HEK293 (cell line): ENCODE measurements around the gene FAM200B.

Experiments
- CTCF ChIA-PET: fragments of 350-600 bp; formaldehyde crosslinking; extraction: SDS; loops from one replicate; lab custom pipeline; 2021; ENCODE audit warnings: antibody characterized with exemption; lab: Yijun Ruan, JAX
- POLR2A ChIA-PET: fragments of 300-600 bp; formaldehyde crosslinking; extraction: SDS; loops from one replicate; lab custom pipeline; 2020; ENCODE audit warnings: antibody characterized with exemption, inconsistent platforms; lab: Yijun Ruan, JAX
- H3K27ac ChIP-seq: fragments of 200-500 bp; sonication (Bioruptor generic); 2 replicates; pipeline ENCODE4 v1.5.1; 2014; ENCODE audit warnings: low read depth, low read length, control low read depth, inconsistent platforms; ENCODE audit errors: extremely low read depth
- H3K36me3 ChIP-seq, 2 experiments: fragments of 200-500 bp in 1 of 2; sonication (Bioruptor generic) in 1 of 2; 1 replicate in 1 of 2; 2 replicates in 1 of 2; pipeline ENCODE4 v1.5.1; 2014 to 2017; ENCODE audit warnings: inconsistent platforms in 2 of 2, low read length in 2 of 2; ENCODE audit not compliant: control insufficient read depth in 2 of 2, insufficient read depth in 1 of 2
- H3K4me1 ChIP-seq: fragments of 200-500 bp; sonication (Bioruptor generic); 2 replicates; pipeline ENCODE4 v1.5.1; 2014; ENCODE audit warnings: mild to moderate bottlenecking, low read length, inconsistent platforms; ENCODE audit not compliant: control insufficient read depth, insufficient read depth
- H3K4me3 ChIP-seq: 2 replicates; pipeline ENCODE4 v1.5.1; 2011; ENCODE audit warnings: low read depth, mild to moderate bottlenecking, control low read depth, low read length, moderate library complexity
- H3K9me3 ChIP-seq: fragments of 200-500 bp; sonication (Bioruptor generic); 2 replicates; pipeline ENCODE4 v1.5.1; 2014; ENCODE audit warnings: low read depth, low read length, inconsistent platforms; ENCODE audit not compliant: control insufficient read depth, insufficient read depth
- KLF10 ChIP-seq: fragments of 450-650 bp; IDR thresholded peaks from 2 replicates; pipeline ENCODE4 v1.5.1; 2018; ENCODE audit warnings: missing biosample characterization, mild to moderate bottlenecking, missing genetic modification characterization
- KLF8 ChIP-seq: fragments of 450-650 bp; formaldehyde crosslinking; IDR thresholded peaks from 2 replicates; pipeline ENCODE4 v1.5.1; 2016; ENCODE audit warnings: missing biosample characterization, missing genetic modification characterization
- KLF9 ChIP-seq: fragments of 450-650 bp; formaldehyde crosslinking; IDR thresholded peaks from 2 replicates; pipeline ENCODE4 v1.5.1; 2016; ENCODE audit warnings: missing biosample characterization, missing genetic modification characterization, low read depth
- MEIS1 ChIP-seq: sonication (generic); formaldehyde crosslinking; IDR thresholded peaks from 2 replicates; pipeline ENCODE4 v1.8.1; 2022; ENCODE audit warnings: missing genetic modification reagents, mild to moderate bottlenecking, borderline replicate concordance
- PATZ1 ChIP-seq: fragments of 450-650 bp; formaldehyde crosslinking; IDR thresholded peaks from 2 replicates; pipeline ENCODE4 v1.5.1; 2016; ENCODE audit warnings: missing biosample characterization, missing genetic modification characterization
- SCRT2 ChIP-seq: fragments of 450-650 bp; formaldehyde crosslinking; IDR thresholded peaks from 2 replicates; pipeline ENCODE4 v1.5.1; 2016; ENCODE audit warnings: missing biosample characterization, missing genetic modification characterization
- SP3 ChIP-seq: fragments of 450-650 bp; formaldehyde crosslinking; IDR thresholded peaks from 2 replicates; pipeline ENCODE4 v1.5.1; 2016; ENCODE audit warnings: missing biosample characterization, missing genetic modification characterization
- ZBTB48 ChIP-seq: fragments of 450-650 bp; formaldehyde crosslinking; IDR thresholded peaks from 2 replicates; pipeline ENCODE4 v1.5.1; 2016; ENCODE audit warnings: missing biosample characterization, missing genetic modification characterization
- ZNF335 ChIP-seq: fragments of 450-650 bp; formaldehyde crosslinking; conservative IDR thresholded peaks from 2 replicates; pipeline ENCODE4 v1.5.1; 2016; ENCODE audit warnings: missing biosample characterization, missing genetic modification characterization
- ZNF354C ChIP-seq: fragments of 450-650 bp; formaldehyde crosslinking; IDR thresholded peaks from 2 replicates; pipeline ENCODE4 v1.5.1; 2016; ENCODE audit warnings: missing biosample characterization, missing genetic modification characterization, low read depth, borderline replicate concordance
- ZNF423 ChIP-seq: fragments of 450-650 bp; formaldehyde crosslinking; IDR thresholded peaks from 2 replicates; pipeline ENCODE4 v1.5.1; 2016; ENCODE audit warnings: missing biosample characterization, missing genetic modification characterization
- ZNF433 ChIP-seq: fragments of 450-650 bp; formaldehyde crosslinking; IDR thresholded peaks from 2 replicates; pipeline ENCODE4 v1.5.1; 2016; ENCODE audit warnings: missing biosample characterization, missing genetic modification characterization, low read depth
- ZNF488 ChIP-seq: fragments of 450-650 bp; formaldehyde crosslinking; IDR thresholded peaks from 2 replicates; pipeline ENCODE4 v1.5.1; 2016; ENCODE audit warnings: missing biosample characterization, missing genetic modification characterization
- ZNF585B ChIP-seq: fragments of 450-650 bp; formaldehyde crosslinking; IDR thresholded peaks from 2 replicates; pipeline ENCODE4 v1.5.1; 2016; ENCODE audit warnings: missing biosample characterization, missing genetic modification characterization
- ZNF747 ChIP-seq: fragments of 450-650 bp; formaldehyde crosslinking; IDR thresholded peaks from 2 replicates; pipeline ENCODE4 v1.5.1; 2016; ENCODE audit warnings: missing biosample characterization, missing genetic modification characterization
- ZNF768 ChIP-seq: fragments of 450-650 bp; formaldehyde crosslinking; IDR thresholded peaks from 2 replicates; pipeline ENCODE4 v1.5.1; 2018; ENCODE audit warnings: missing biosample characterization, mild to moderate bottlenecking, missing genetic modification characterization
- ZSCAN4 ChIP-seq: fragments of 450-650 bp; formaldehyde crosslinking; IDR thresholded peaks from 2 replicates; pipeline ENCODE4 v1.5.1; 2017; ENCODE audit warnings: missing biosample characterization, missing genetic modification characterization
- TF ChIP-seq, protein P1 (sequence below): fragments of 450-650 bp; formaldehyde crosslinking; IDR thresholded peaks from 2 replicates; pipeline ENCODE4 v1.5.1; 2016; ENCODE audit warnings: missing biosample characterization, missing genetic modification characterization
- TF ChIP-seq, protein P2 (sequence below): fragments of 450-650 bp; formaldehyde crosslinking; IDR thresholded peaks from 2 replicates; pipeline ENCODE4 v1.5.1; 2016; ENCODE audit warnings: missing biosample characterization, missing genetic modification characterization

The FAM200B gene

DNA sequence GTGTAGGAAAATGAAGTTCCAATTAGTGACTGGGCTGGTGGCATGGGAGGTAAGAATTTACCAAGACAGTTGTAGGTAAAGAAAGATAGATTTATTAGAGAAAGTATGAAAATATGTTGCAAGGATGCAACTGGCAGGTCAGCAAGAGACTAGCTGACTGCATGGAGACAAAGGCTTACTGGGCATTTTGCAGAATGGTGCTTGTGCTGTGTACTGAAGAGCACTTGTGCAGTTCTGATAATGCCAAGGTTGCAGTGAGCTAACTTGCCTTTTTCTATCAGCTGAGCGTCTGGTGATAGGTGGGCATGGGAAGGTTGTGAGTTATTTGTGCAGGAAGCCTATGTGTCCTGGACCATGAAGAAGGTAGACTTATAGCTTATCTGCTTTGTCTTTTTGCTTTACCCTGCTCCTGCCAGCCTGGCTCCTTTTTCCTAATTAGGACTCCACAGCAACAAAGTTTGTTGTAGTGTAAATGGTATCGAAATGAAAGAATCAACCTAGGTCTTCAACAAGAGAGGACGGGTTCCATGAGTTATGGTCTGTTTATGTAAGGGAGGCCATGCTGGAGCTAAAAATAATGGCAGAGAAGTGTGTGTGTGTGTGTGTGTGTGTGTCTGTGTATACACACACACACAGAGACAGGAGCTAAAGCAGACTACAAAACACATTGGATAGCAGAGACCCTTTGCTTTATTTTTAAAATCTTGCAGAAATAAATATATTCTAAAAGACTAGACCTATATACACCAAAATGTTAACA, 36.2 kb downstream of the FAM200B start:
- no peaks in the 10 kb centered on the region for H3K36me3 ChIP-seq
- H3K9me3 ChIP-seq, result no peaks in the 10 kb centered on the region
- H3K27ac ChIP-seq, result no peak overlapping the region
- POLR2A ChIA-PET, result interaction anchor here (0.7 kb wide), 1 partner anchor 36 kb away, joined by 3 read pairs; the partner anchor contains the start of gene FAM200B
- no peaks in the 10 kb centered on the region for H3K4me1 ChIP-seq
- H3K4me3 ChIP-seq, result no peak overlapping the region
- CTCF ChIA-PET, result interaction anchor here (0.7 kb wide), 1 partner anchor 996 kb away, joined by 5 read pairs; no protein-coding TSS in a partner anchor
- TF ChIP-seq MEIS1 (no peak), ZNF335 (no peak), ZNF585B (no peak)

GRCh38 chr4:15718465-15718864, 36.8 kb downstream of the FAM200B start:
- CTCF ChIA-PET, result interaction anchor here (0.7 kb wide), 1 partner anchor 995 kb away, joined by 5 read pairs; no protein-coding TSS in a partner anchor
- no peak overlapping the region for H3K27ac ChIP-seq
- POLR2A ChIA-PET, result no interaction called here
- no peak for TF ChIP-seq ZNF747
- TF ChIP-seq KLF8 (tag by site-specific recombination), result no peak
- TF ChIP-seq SCRT2 (tag by site-specific recombination), result no peak
- no peak for TF ChIP-seq SP3 (tag by site-specific recombination)
- TF ChIP-seq ZNF433 (tag by site-specific recombination), result no peak
- TF ChIP-seq ZNF488 (tag by site-specific recombination), result no peak
- TF ChIP-seq, protein P1, sequence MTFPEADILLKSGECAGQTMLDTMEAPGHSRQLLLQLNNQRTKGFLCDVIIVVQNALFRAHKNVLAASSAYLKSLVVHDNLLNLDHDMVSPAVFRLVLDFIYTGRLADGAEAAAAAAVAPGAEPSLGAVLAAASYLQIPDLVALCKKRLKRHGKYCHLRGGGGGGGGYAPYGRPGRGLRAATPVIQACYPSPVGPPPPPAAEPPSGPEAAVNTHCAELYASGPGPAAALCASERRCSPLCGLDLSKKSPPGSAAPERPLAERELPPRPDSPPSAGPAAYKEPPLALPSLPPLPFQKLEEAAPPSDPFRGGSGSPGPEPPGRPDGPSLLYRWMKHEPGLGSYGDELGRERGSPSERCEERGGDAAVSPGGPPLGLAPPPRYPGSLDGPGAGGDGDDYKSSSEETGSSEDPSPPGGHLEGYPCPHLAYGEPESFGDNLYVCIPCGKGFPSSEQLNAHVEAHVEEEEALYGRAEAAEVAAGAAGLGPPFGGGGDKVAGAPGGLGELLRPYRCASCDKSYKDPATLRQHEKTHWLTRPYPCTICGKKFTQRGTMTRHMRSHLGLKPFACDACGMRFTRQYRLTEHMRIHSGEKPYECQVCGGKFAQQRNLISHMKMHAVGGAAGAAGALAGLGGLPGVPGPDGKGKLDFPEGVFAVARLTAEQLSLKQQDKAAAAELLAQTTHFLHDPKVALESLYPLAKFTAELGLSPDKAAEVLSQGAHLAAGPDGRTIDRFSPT (tag by site-specific recombination), result no peak
- no peak for TF ChIP-seq ZBTB48 (tag by site-specific recombination)
- no peak for TF ChIP-seq PATZ1
- TF ChIP-seq KLF10 (tag by site-specific recombination), result no peak
- TF ChIP-seq ZSCAN4 (tag by site-specific recombination), result no peak
- TF ChIP-seq ZNF354C (tag by site-specific recombination), result no peak
- TF ChIP-seq, all 188 proteins: peak for 0
- Histone ChIP-seq H3K9me3 (no peaks in the 10 kb centered on the region), H3K4me1 (no peaks in the 10 kb centered on the region), H3K4me3 (no peak overlapping the region), H3K36me3 (no peaks in the 10 kb centered on the region)

GRCh38 chr4:15718959-15719358, 37.3 kb downstream of the FAM200B start:
- Histone ChIP-seq H3K9me3 (no peaks in the 10 kb centered on the region), H3K4me1 (no peaks in the 10 kb centered on the region), H3K4me3 (no peak overlapping the region)
- CTCF ChIA-PET, result no interaction called here
- TF ChIP-seq KLF9 (tag by site-specific recombination) (no peak), SCRT2 (tag by site-specific recombination) (no peak), ZNF423 (tag by site-specific recombination) (no peak), ZNF768 (tag by site-specific recombination) (no peak)
- TF ChIP-seq, protein P2, sequence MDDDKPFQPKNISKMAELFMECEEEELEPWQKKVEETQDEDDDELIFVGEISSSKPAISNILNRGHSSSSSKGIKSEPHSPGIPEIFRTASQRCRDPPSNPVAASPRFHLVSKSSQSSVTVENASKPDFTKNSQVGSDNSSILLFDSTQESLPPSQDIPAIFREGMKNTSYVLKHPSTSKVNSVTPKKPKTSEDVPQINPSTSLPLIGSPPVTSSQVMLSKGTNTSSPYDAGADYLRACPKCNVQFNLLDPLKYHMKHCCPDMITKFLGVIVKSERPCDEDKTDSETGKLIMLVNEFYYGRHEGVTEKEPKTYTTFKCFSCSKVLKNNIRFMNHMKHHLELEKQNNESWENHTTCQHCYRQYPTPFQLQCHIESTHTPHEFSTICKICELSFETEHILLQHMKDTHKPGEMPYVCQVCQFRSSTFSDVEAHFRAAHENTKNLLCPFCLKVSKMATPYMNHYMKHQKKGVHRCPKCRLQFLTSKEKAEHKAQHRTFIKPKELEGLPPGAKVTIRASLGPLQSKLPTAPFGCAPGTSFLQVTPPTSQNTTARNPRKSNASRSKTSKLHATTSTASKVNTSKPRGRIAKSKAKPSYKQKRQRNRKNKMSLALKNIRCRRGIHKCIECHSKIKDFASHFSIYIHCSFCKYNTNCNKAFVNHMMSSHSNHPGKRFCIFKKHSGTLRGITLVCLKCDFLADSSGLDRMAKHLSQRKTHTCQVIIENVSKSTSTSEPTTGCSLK (tag by site-specific recombination), result no peak
- TF ChIP-seq, all 188 proteins: peak for 0
- POLR2A ChIA-PET, result no interaction called here
- Histone ChIP-seq H3K36me3 (no peaks in the 10 kb centered on the region), H3K27ac (no peak overlapping the region)
